Endothelial cell of umbilical vein (primary cell): ENCODE results near the gene KRT6C. TPM values are rescaled to one million over a fixed set of nuclear protein-coding genes. Genes with fewer than 3 reads are reported as not detected.

Source experiments
- BruUV-seq: library from RNA; stranded (reverse); fragments of 400-500 nt; replicated peaks from 2 replicates; lab custom pipeline; 2021; lab: Mats Ljungman, UMichigan
- CTCF ChIA-PET: fragments of 300-600, 350-600 bp; sonication (Branson Sonifier 250); formaldehyde crosslinking; loops from one replicate; lab custom pipeline; 2021; ENCODE audit warnings: antibody characterized with exemption, inconsistent platforms; lab: Charles Lee
- POLR2A ChIA-PET: fragments of 300-600, 350-600 bp; sonication (Branson Sonifier 250); formaldehyde crosslinking; loops from one replicate; lab custom pipeline; 2021; ENCODE audit warnings: antibody characterized with exemption, inconsistent platforms; lab: Charles Lee
- DNase-seq: peaks from one replicate; pipeline ENCODE4 v3.0.0-alpha.2; 2011; ENCODE audit warnings: low read depth, low spot score
- FAIRE-seq: peaks from 2 replicates; lab custom pipeline; 2011; peaks lifted over from hg19 to GRCh38; lab: Jason Lieb, UNC
- H2AFZ ChIP-seq: 2 replicates; pipeline ENCODE4 v1.6.0; 2012; ENCODE audit warnings: low read depth, low read length, control low read depth, inconsistent platforms
- H3K27ac ChIP-seq: 2 replicates; pipeline ENCODE4 v1.5.1; 2011; ENCODE audit warnings: low read depth, mild to moderate bottlenecking, control low read depth, low read length, moderate library complexity; ENCODE audit not compliant: insufficient read depth
- H3K27me3 ChIP-seq, 2 experiments: 2 replicates each; pipeline versions ENCODE4 v1.6.0 to v1.6.1; 2011; ENCODE audit warnings: low read length in 2 of 2, mixed read lengths in 1 of 2; ENCODE audit not compliant: control insufficient read depth in 2 of 2, insufficient read depth in 2 of 2
- H3K36me3 ChIP-seq, 2 experiments: 2 replicates in 1 of 2; 3 replicates in 1 of 2; pipeline ENCODE4 v1.5.1; 2011; ENCODE audit warnings: low read length in 2 of 2, mild to moderate bottlenecking in 1 of 2, moderate library complexity in 1 of 2; ENCODE audit not compliant: control insufficient read depth in 2 of 2, insufficient read depth in 2 of 2; ENCODE audit errors: extremely low read depth in 1 of 2
- H3K4me1 ChIP-seq: 3 replicates; pipeline ENCODE4 v1.5.1; 2011; ENCODE audit warnings: mild to moderate bottlenecking, low read length; ENCODE audit not compliant: control insufficient read depth, insufficient read depth; ENCODE audit errors: extremely low read depth
- H3K4me2 ChIP-seq: 2 replicates; pipeline ENCODE4 v1.6.1; 2011; ENCODE audit warnings: low read length, control low read depth, mixed read lengths; ENCODE audit not compliant: insufficient read depth
- H3K4me3 ChIP-seq, 3 experiments: fragments of 200-600 bp in 1 of 3; sonication (generic), shearing (Covaris generic) in 1 of 3; replicated peaks in 1 of 3; 2 replicates each; pipeline ENCODE4 v1.5.1; 2011 to 2016; ENCODE audit warnings: control low read depth in 3 of 3, low read length in 3 of 3, mild to moderate bottlenecking in 2 of 3, inconsistent platforms in 1 of 3, low read depth in 1 of 3, moderate library complexity in 1 of 3; ENCODE audit not compliant: insufficient read depth in 1 of 3
- H3K79me2 ChIP-seq: 2 replicates; pipeline ENCODE4 v1.6.0; 2012; ENCODE audit warnings: low read length, inconsistent platforms; ENCODE audit not compliant: control insufficient read depth, insufficient read depth
- H3K9ac ChIP-seq: replicated peaks from 2 replicates; pipeline ENCODE3; 2011; ENCODE audit warnings: low read length, control low read depth; ENCODE audit not compliant: insufficient read depth; ENCODE audit errors: extremely low read depth
- H3K9me1 ChIP-seq: replicated peaks from 3 replicates; pipeline ENCODE4 v1.6.0; 2011; ENCODE audit warnings: mild to moderate bottlenecking, low read length; ENCODE audit not compliant: control insufficient read depth, insufficient read depth; ENCODE audit errors: extremely low read depth
- H3K9me3 ChIP-seq: replicated peaks from 2 replicates; pipeline ENCODE4 v1.5.1; 2012; ENCODE audit warnings: low read length, inconsistent platforms; ENCODE audit not compliant: control insufficient read depth, insufficient read depth
- H4K20me1 ChIP-seq: replicated peaks from 2 replicates; pipeline ENCODE3; 2011; ENCODE audit warnings: mild to moderate bottlenecking, low read length; ENCODE audit not compliant: control insufficient read depth, insufficient read depth; ENCODE audit errors: extremely low read depth
- EZH2 ChIP-seq: IDR thresholded peaks from 2 replicates; pipeline ENCODE4 v1.6.1; 2012; ENCODE audit warnings: borderline replicate concordance, low read depth, mild to moderate bottlenecking, moderate library complexity, low read length, inconsistent platforms; ENCODE audit not compliant: severe bottlenecking
- FOS ChIP-seq: IDR thresholded peaks from 2 replicates; pipeline ENCODE4 v1.6.1; 2011; ENCODE audit warnings: mild to moderate bottlenecking, low read length, moderate library complexity, borderline replicate concordance; ENCODE audit not compliant: insufficient read depth
- GATA2 ChIP-seq: IDR thresholded peaks from 2 replicates; pipeline ENCODE4 v1.7.0; 2011; ENCODE audit warnings: low read depth, mild to moderate bottlenecking, moderate library complexity, mixed read lengths, low read length; ENCODE audit not compliant: insufficient read length, insufficient read depth
- JUN ChIP-seq: IDR thresholded peaks from 2 replicates; pipeline ENCODE4 v1.6.1; 2011; ENCODE audit warnings: borderline replicate concordance, low read depth; ENCODE audit not compliant: insufficient read length, insufficient read depth
- MYC ChIP-seq: IDR thresholded peaks from one replicate; pipeline ENCODE4 v1.6.1; 2011; ENCODE audit warnings: mild to moderate bottlenecking, low read depth, low read length
- POLR2A ChIP-seq: IDR thresholded peaks from 2 replicates; pipeline ENCODE4 v1.6.1; 2012; ENCODE audit warnings: low read depth, mild to moderate bottlenecking, control low read depth, low read length
- POLR2AphosphoS5 ChIP-seq: IDR thresholded peaks from 2 replicates; pipeline ENCODE4 v1.6.1; 2012; ENCODE audit warnings: low read depth, mild to moderate bottlenecking, control low read depth, low read length, moderate library complexity; ENCODE audit not compliant: insufficient read depth
- dilution Hi-C: fragments of 300-500 bp; cut with MboI; formaldehyde crosslinking; loops from one replicate; pipeline ENCODE4 v1.15.0; 2019; ENCODE audit warnings: low sequenced_read_pairs; ENCODE audit not compliant: extremely low pct_ligation_motif_present
- intact Hi-C: fragments of 100-400 bp; cut with micrococcal nuclease; formaldehyde crosslinking; loops from one replicate; pipeline ENCODE4 v1.10.0; 2022
- polyA plus RNA-seq, 4 experiments: library from polyadenylated mRNA; depleted of rRNA in 3 of 4; stranded (reverse) in 3 of 4; unstranded in 1 of 4; fragments of >200 nt; gene quantifications; 2 replicates each; pipeline versions ENCODE4 v1.2.1 to v1.2.3, GENCODE V29; 2011 to 2012; ENCODE audit warnings: missing spikeins in 1 of 4
- total RNA-seq: library from RNA; stranded (reverse); gene quantifications from 2 replicates; pipeline ENCODE4 v1.2.3, GENCODE V29; 2021
- TF ChIP-seq, protein P1 (sequence below), 2 donors: IDR thresholded peaks; 1 replicate in 1 of 2; 2 replicates in 1 of 2; pipeline ENCODE4 v1.5.1; 2011; ENCODE audit warnings: low read length in 2 of 2, mild to moderate bottlenecking in 2 of 2, moderate library complexity in 2 of 2, control low read depth in 1 of 2, inconsistent platforms in 1 of 2, low read depth in 1 of 2; ENCODE audit not compliant: insufficient read depth in 1 of 2; ENCODE audit errors: extremely low read depth in 1 of 2
- TF ChIP-seq, protein P2 (sequence below): IDR thresholded peaks from 2 replicates; pipeline ENCODE4 v1.6.1; 2011; ENCODE audit not compliant: insufficient read depth, insufficient read length

The KRT6C gene
- total and polyA plus RNA-seq, 2 donors (not counting 3 experiments of a cell fraction or from before 2014, with no cell fraction given), result not detected

DNA sequence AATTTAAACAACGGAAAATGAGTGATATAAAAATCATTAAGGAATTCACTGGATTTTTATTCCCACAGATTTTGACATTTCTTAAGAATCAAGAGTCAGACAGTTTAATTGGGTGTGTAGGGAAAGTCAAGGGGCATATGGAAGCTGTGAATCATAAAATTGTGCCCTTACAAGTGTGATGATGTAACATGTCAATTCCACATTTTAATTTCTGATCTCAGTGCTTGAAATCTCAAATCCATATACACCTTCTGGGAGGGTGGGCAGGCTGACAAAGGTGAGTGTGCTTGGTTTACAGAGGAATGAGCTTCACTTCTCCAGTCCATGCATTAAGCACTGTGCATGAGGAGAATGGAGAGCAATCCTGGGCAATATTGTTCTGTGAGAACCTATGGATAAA lies 20.5 kb upstream of the KRT6C start:
- no peak overlapping the region for H3K9ac ChIP-seq
- CTCF ChIA-PET, result interaction anchor here (1.2 to 2.3 kb wide), 2 partner anchors 10 to 377 kb away, joined by 3 to 6 read pairs; no protein-coding TSS in a partner anchor
- H3K4me2 ChIP-seq, result no peak overlapping the region

More for the DNA sequence above, 20.5 kb upstream of the KRT6C start:
- dilution Hi-C loops, result no loop called here
- Histone ChIP-seq H3K4me3 (no peak overlapping the region), H2AFZ (no peak overlapping the region), H4K20me1 (no peaks in the 10 kb centered on the region), H3K36me3 (no peaks in the 10 kb centered on the region), H3K4me1 (no peaks in the 10 kb centered on the region), H3K27me3 (peaks cover 6 to 10% of the 10 kb centered on the region in 2 experiments), H3K27ac (no peak overlapping the region), H3K9me3 (no peaks in the 10 kb centered on the region), H3K79me2 (no peaks in the 10 kb centered on the region), H3K9me1 (no peaks in the 10 kb centered on the region)
- POLR2A ChIA-PET, result no interaction called here
- intact Hi-C loops, result no loop called here
- BruUV-seq, result no TSS peak
- TF ChIP-seq JUN (no peak), EZH2 (no peak), FOS (no peak), GATA2 (no peak), POLR2A (no peak), MYC (no peak), POLR2AphosphoS5 (no peak)
- TF ChIP-seq, protein P1, sequence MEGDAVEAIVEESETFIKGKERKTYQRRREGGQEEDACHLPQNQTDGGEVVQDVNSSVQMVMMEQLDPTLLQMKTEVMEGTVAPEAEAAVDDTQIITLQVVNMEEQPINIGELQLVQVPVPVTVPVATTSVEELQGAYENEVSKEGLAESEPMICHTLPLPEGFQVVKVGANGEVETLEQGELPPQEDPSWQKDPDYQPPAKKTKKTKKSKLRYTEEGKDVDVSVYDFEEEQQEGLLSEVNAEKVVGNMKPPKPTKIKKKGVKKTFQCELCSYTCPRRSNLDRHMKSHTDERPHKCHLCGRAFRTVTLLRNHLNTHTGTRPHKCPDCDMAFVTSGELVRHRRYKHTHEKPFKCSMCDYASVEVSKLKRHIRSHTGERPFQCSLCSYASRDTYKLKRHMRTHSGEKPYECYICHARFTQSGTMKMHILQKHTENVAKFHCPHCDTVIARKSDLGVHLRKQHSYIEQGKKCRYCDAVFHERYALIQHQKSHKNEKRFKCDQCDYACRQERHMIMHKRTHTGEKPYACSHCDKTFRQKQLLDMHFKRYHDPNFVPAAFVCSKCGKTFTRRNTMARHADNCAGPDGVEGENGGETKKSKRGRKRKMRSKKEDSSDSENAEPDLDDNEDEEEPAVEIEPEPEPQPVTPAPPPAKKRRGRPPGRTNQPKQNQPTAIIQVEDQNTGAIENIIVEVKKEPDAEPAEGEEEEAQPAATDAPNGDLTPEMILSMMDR (IDR thresholded peaks at IDR 0.05; ENCODE audit: extremely low read depth in 1 of 2, insufficient read depth in 1 of 2, low read depth in 1 of 2, low read length in 2 of 2), result no peak
- TF ChIP-seq, protein P2, sequence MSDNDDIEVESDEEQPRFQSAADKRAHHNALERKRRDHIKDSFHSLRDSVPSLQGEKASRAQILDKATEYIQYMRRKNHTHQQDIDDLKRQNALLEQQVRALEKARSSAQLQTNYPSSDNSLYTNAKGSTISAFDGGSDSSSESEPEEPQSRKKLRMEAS, result no peak
- FAIRE-seq, result no peak
- no peak for DNase-seq
